Upper lobe of left lung (tissue), 4 donors: ENCODE measurements around the gene CPNE4.

ENCODE experiments used
- EP300 ChIP-seq, 4 donors: sonication (generic); formaldehyde crosslinking; IDR thresholded peaks; one replicate each; pipeline ENCODE4 v1.5.1; 2017; ENCODE audit warnings: antibody characterized with exemption in 4 of 4, control low read depth in 2 of 4
- POLR2A ChIP-seq, 4 donors: fragments of 450-650 bp; IDR thresholded peaks; one replicate each; pipeline ENCODE4 v1.5.1; 2016 to 2017; ENCODE audit warnings: antibody characterized with exemption in 4 of 4, mild to moderate bottlenecking in 2 of 4
- TF ChIP-seq, protein P1 (sequence below), 6 experiments: fragments of 450-650 bp in 4 of 6; fragments of 200-600 bp in 2 of 6; sonication (generic) in 2 of 6; IDR thresholded peaks; one replicate each; pipeline ENCODE4 v1.5.1; 2016 to 2019; ENCODE audit warnings: antibody characterized with exemption in 6 of 6

DNA sequence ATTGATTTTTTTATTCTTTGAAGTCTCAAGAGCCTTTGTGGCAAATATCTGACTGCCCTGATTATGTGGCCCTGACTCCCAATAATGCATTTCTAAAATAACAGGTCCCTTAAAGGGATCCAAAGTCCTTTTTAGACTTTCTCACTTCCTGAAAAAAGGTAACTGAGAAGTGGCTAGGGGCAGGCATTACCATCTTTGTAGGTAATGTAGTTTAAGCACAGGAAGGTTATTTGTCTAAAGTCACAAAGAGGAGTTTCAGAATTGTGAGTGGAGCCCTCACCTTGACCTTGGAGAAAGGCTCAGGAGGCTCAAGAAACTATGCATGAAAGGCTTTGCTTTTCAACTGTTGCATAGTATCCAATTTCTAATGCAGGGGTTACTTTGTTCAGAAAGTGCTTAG is 389.2 kb downstream of the CPNE4 start:
- TF ChIP-seq, protein P1, sequence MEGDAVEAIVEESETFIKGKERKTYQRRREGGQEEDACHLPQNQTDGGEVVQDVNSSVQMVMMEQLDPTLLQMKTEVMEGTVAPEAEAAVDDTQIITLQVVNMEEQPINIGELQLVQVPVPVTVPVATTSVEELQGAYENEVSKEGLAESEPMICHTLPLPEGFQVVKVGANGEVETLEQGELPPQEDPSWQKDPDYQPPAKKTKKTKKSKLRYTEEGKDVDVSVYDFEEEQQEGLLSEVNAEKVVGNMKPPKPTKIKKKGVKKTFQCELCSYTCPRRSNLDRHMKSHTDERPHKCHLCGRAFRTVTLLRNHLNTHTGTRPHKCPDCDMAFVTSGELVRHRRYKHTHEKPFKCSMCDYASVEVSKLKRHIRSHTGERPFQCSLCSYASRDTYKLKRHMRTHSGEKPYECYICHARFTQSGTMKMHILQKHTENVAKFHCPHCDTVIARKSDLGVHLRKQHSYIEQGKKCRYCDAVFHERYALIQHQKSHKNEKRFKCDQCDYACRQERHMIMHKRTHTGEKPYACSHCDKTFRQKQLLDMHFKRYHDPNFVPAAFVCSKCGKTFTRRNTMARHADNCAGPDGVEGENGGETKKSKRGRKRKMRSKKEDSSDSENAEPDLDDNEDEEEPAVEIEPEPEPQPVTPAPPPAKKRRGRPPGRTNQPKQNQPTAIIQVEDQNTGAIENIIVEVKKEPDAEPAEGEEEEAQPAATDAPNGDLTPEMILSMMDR (IDR thresholded peaks at IDR 0.05): no peak
- no peak for TF ChIP-seq POLR2A (IDR thresholded peaks at IDR 0.05)
- TF ChIP-seq EP300 (IDR thresholded peaks at IDR 0.05): no peak
